ENCODE data around the gene ARID3C.

Gene ARID3C

DNA sequence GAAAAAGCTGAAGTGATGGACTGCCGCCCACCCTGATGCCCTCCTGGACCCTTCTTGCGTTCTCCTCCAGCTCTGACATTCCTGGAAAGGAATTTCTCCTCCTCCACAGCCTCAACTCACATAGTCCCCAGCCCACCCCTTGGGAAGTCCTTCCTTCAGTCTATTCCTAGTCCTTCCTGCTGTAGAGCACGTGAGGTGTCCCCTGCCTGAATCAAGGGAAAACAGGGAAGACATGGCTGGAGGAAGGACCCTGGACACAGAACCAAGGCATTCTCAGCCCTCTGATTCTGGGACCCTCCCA lies 3.7 kb downstream of the ARID3C start:
- FAIRE-seq, result no peak

DNA sequence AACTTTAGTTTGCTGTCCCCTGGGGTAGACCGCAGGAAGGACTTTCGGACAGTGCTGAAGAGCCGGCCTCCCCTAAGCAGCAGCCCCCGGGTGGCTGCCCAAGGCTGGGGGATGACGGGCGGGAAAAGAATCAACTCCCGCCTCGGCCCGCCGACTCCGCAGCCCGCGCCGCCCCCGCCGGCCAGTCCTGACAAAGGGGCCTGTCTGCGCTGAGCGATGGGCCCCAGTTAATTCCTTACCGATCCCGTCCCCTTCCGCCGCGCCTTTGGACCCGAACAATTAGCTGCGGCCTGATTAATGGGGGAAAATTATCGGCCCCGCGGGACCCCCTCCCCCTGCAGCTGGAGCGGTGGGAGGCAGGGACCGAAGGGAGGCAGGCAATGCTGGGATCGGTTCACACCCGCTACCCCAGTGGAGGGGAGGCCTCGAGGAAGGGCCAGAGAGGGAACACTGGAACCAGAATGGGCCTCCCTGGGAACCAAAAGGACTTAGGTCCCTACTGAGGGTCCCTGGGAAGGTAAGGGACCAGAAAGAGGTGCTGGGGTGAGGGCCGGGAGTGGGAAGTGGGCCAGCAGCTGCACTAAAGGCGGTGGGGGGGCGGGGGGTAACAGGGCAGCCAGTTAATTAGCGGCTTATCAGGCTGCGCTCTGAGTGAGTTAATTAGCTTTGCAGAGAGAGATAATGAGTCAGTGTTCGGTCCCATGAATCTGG lies 4.2 kb downstream of the ARID3C start:
- no peak for FAIRE-seq

GRCh38 chr9:34623374-34624235 lies 5.3 kb downstream of the ARID3C start:
- FAIRE-seq, result no peak

DNA sequence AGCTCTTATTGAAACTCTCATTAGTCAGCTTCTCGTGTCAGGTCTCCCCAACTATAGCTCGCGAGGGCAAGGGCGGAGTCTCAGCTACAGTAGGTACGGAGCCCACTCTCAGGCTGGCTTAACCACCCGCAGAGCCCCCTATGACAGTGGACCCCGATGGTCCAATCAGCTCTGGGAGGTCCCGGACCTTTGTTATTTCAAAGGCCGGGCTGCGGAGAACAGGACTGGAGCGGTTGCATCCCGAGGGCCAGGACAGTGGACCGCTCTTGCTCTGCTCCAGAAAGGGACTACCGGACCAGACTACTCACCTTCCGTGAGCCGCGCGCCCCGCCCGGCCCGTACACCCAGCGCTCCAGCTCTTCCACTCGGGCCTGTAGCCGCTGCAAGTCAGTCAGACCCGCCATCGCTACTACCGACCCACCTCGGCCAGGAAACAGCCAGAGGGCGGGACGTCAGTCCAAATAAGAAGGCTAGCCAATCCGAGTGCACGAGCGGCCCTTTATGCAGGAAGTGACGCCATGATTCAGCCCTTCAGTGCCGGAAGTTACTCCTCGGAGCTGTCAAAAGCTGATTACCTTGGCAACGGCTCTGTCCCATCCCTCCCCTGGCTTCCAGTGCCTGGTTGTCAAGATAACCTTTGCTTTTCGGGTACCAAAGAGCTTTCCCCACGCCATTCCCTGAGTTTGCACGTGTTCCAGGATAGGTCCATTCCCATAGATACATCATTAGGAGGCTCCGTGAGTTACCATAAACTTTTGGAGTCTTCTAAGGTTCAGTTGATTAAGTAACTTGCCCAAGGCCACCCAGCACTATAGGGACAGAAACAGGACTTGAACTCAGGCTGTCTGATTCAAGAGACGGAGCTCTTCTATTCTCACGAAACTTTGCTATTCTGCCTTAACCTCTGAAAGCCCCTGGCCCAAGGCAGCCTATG lies 8.5 kb downstream of the ARID3C start, which contains the start of gene DCTN3:
DCTN3 (minus strand) TSS at position 435 of the 934 bp plus-strand sequence; CDS start at position 404, 31 bp downstream.
- FAIRE-seq, result no peak

DNA sequence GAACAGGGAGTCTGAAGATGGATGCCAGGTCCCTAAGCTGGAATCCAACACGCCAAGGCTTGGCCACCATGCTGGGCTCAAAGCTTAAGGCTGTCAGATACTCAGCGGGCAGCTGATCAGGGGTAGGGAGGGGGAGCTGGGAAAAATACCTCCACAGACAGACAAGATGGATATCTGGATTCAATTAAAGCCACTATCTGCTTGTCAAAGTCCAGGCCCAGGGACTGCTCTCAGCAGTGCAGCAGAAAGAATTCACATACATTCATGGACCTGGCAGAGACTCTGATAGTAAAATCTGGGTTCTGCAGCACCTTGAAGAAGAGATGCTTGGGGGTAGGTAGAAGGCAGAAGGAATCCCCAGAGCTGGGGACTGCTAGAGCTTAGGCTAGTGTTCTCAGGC lies 13.7 kb downstream of the ARID3C start:
- no peak for FAIRE-seq

DNA sequence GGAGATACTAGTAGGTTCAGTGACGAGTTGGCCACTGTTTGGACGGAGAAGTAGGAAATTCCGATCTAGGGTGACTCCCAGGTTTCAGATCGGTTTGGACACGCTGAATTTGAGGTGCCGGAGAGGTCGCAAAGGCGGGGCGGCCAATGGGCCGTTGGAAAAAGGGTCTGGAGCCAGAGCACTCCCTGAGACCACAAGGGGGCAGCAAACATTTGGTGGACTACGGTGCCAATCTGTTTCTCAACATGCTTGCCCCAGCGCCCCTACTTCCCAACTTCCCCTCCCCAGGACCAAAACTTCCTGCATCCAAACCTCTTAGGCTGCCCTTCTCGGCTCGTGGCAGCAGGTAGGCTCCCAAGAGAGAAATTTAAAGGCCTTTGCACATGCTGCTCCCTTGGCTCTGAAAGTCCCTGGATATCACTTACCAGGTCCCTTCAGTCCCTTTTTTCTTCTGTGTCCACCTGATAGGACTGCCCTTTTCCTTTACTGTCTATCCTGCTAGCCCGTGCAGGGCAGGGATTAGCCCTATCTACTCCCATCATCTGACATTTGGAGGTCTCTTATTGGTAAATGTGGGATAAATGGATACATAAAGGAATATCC lies 16.0 kb downstream of the ARID3C start:
- no peak for FAIRE-seq

DNA sequence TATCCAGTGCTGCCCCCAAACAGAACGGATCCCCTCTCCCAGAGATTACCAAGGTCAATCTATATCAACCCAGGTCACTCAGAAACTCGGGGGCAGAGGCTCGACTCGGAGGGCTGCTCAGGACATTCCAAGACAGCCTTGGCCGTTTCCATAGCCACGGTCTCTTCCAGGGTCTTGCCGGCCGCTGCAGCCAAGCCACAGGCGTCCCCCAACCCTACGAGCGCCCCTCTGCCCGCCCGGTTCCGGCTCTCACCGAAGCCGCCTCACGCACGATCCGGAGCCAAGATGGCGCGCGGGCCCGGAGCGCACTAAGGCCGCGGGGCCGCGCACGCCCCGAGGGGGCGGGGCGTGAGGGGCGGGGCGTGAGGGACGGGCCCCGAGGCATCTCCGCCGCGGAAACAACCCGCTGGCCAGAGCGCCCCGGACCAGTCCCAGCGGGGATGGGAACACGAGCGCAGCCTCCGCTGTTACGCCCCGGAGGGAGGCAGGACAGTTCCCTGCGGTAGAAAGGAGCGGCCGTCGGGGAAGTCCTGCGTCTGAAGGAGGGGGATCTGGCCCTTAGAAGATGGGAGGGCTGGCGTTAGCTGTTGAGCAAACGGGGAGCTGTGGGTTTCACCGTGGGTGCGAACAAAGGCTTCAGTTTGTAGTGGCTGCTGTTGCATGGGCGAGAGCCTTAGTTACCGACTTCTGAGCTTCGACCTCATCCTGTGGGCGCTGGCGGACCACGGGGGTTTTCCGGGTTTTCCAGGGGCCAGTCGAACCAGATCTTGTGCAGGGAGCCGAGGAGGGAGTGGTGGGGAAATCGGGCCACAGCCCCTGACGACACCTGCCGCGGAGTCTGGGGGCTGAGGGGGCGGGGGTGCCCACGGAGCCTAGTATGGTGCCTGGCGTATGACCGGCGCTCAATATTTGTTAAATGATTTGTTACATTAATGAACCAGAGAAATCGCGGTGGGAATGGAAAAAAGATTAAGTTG lies 16.8 kb downstream of the ARID3C start, which contains the start of gene RPP25L:
RPP25L (minus strand) TSS at position 287 of the 977 bp plus-strand sequence. CDS start 801 bp downstream, outside the sequence.
- no peak for FAIRE-seq

- FAIRE-seq, result no peak
Observed at GRCh38 chr9:34611251-34611810, 17.5 kb downstream of the ARID3C start.

- no peak for FAIRE-seq
Observed at GRCh38 chr9:34610434-34611206, 18.2 kb downstream of the ARID3C start.

- FAIRE-seq, result no peak
Observed at GRCh38 chr9:34607331-34607730, 21.5 kb downstream of the ARID3C start.

DNA sequence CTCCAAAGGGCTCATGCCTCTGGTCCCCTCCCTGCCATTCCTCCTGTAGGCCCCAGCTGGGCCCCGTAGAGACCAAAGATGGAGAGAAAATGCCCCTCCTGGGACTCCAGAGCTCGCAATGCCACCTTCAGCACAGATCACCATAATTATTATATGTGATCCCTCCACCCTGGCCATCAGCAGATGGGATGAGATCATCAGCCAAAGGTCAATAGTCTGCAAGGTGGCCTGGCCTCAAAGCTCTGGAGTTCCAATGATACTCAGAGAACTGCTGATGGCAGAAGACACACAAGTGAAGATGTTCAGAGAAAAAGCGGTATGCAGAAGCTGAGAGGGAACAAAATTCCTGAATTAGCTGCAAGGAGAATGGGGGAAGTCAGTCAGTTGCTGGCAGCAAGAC lies 22.0 kb downstream of the ARID3C start:
- FAIRE-seq, result no peak

GRCh38 chr9:34606190-34606589 lies 22.7 kb downstream of the ARID3C start:
- no peak for FAIRE-seq

- no peak for FAIRE-seq
Observed at GRCh38 chr9:34603610-34604231, 25.1 kb downstream of the ARID3C start.

GRCh38 chr9:34601937-34602573 lies 26.8 kb downstream of the ARID3C start:
- no peak for FAIRE-seq

GRCh38 chr9:34600908-34601307 lies 28.0 kb downstream of the ARID3C start:
- FAIRE-seq, result no peak

- FAIRE-seq, result no peak
Observed at GRCh38 chr9:34599546-34599945, 29.3 kb downstream of the ARID3C start.

DNA sequence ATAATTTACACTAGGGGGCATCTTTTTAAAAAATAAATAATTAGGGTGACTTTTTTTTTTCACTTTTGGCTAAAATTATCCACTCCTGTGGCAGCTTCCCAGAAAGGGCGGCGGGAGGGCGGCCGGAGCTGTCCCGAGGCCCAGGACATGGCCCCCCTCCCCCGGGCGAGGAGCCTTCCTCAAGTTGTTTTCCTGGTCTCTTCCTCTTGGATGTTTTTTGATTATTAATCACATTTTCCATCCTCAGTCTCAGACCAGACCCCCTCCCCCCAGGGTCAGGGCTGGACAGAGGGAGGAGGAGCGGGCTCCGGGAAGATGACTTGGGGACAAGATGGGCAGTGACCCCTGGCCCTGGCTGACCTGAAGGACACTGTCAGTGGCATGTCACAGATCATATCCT lies 34.7 kb downstream of the ARID3C start:
- FAIRE-seq, result no peak

GRCh38 chr9:34592895-34593601 lies 35.8 kb downstream of the ARID3C start:
- no peak for FAIRE-seq
